T-cell (primary cell): ENCODE results near the gene RPAP2. TPM values are rescaled to one million over a fixed set of nuclear protein-coding genes. Genes with fewer than 3 reads are reported as not detected.

Experiments used
- ATAC-seq, 4 experiments: fragments of 200-7000 bp in 3 of 4; fragments of 150-1000 bp in 1 of 4; cut with Tn5 transposase; replicated peaks in 1 of 4; 1 replicate in 3 of 4; 2 replicates in 1 of 4; pipeline ENCODE4 v1.10.0; 2021; ENCODE audit warnings: moderate library complexity in 3 of 4, mild to moderate bottlenecking in 2 of 4, moderate number of reproducible peaks in 1 of 4
- CTCF ChIA-PET, 2 donors: fragments of 300-600 bp; sonication (Branson Sonifier 250); formaldehyde crosslinking; loops; one replicate each; lab custom pipeline; 2022; ENCODE audit warnings: antibody characterized with exemption in 2 of 2; lab: Charles Lee
- POLR2A ChIA-PET, 2 donors: fragments of 300-600 bp; sonication (Branson Sonifier 250); formaldehyde crosslinking; loops; one replicate each; lab custom pipeline; 2022; ENCODE audit warnings: antibody characterized with exemption in 2 of 2; lab: Charles Lee
- DNase-seq, 35 experiments: peaks; one replicate each; pipeline versions ENCODE4 v3.0.0 to v3.0.0-alpha.2; 2013 to 2023
- H3K27ac ChIP-seq: one replicate; pipeline ENCODE4 v1.5.1; 2013; ENCODE audit warnings: low read length
- H3K27me3 ChIP-seq, 2 experiments: replicated peaks in 1 of 2; 1 replicate in 1 of 2; 2 replicates in 1 of 2; pipeline versions ENCODE4 v1.6.1 to v1.7.0; 2013; ENCODE audit warnings: low read length in 1 of 2, mixed read lengths in 1 of 2; ENCODE audit not compliant: control insufficient read depth in 2 of 2, insufficient read depth in 2 of 2; ENCODE audit errors: extremely low read depth in 1 of 2
- H3K36me3 ChIP-seq, 2 donors: 1 replicate in 1 of 2; 2 replicates in 1 of 2; pipeline versions ENCODE4 v1.6.1 to v1.7.0; 2013; ENCODE audit warnings: low read length in 1 of 2; ENCODE audit not compliant: control insufficient read depth in 2 of 2, insufficient read depth in 1 of 2; ENCODE audit errors: extremely low read depth in 1 of 2
- H3K4me1 ChIP-seq, 2 experiments: 1 replicate in 1 of 2; 2 replicates in 1 of 2; pipeline versions ENCODE4 v1.6.1 to v1.7.0; 2013; ENCODE audit warnings: low read length in 2 of 2, mixed read lengths in 1 of 2; ENCODE audit not compliant: insufficient read depth in 2 of 2, control insufficient read depth in 1 of 2; ENCODE audit errors: extremely low read depth in 1 of 2
- H3K4me3 ChIP-seq, 2 donors: 1 replicate in 1 of 2; 2 replicates in 1 of 2; pipeline versions ENCODE4 v1.5.1 to v1.7.0; 2013; ENCODE audit warnings: mild to moderate bottlenecking in 2 of 2, low read length in 1 of 2, moderate library complexity in 1 of 2; ENCODE audit not compliant: control insufficient read depth in 1 of 2; ENCODE audit errors: extremely low read depth in 1 of 2
- H3K9me3 ChIP-seq: 2 replicates; pipeline ENCODE4 v1.7.0; 2013
- H3K27ac Mint-ChIP-seq, 2 donors: one replicate each; pipeline ENCODE4 v1.8.0; 2020 to 2021; ENCODE audit warnings: mild to moderate bottlenecking in 2 of 2, mixed read lengths in 2 of 2
- H3K27me3 Mint-ChIP-seq, 2 donors: one replicate each; pipeline ENCODE4 v1.8.0; 2021 to 2022; ENCODE audit warnings: mixed read lengths in 2 of 2
- H3K36me3 Mint-ChIP-seq: one replicate; pipeline ENCODE4 v1.8.0; 2021; ENCODE audit warnings: mixed read lengths
- H3K4me1 Mint-ChIP-seq, 3 donors: one replicate each; pipeline ENCODE4 v1.8.0; 2020 to 2022; ENCODE audit warnings: mixed read lengths in 3 of 3, mild to moderate bottlenecking in 1 of 3
- H3K4me3 Mint-ChIP-seq, 3 donors: one replicate each; pipeline ENCODE4 v1.8.0; 2020 to 2022; ENCODE audit warnings: mild to moderate bottlenecking in 3 of 3, mixed read lengths in 3 of 3, moderate library complexity in 3 of 3
- H3K9me3 Mint-ChIP-seq, 3 donors: one replicate each; pipeline ENCODE4 v1.8.0; 2020 to 2022; ENCODE audit warnings: mixed read lengths in 3 of 3
- WGBS: methylation state at CpG from one replicate; pipeline ENCODE4 v1.1.5; 2013; ENCODE audit warnings: missing lambda C conversion rate; ENCODE audit not compliant: insufficient coverage; 5-methylcytosine and 5-hydroxymethylcytosine counted together
- total RNA-seq, 35 experiments: library from RNA in 6 of 35; stranded (reverse) in 6 of 35; fragments of 120-200 nt in 1 of 35; gene quantifications; one replicate each; pipeline versions ENCODE4 v1.2.1 to v1.2.4 and lab custom pipeline; 2013 to 2026

RPAP2 gene
- total RNA-seq, 5 donors from 2014 or later (not counting 1 experiment from before 2014, with no cell fraction given): 24.7 to 31.7 (median 29.9) TPM

- no peaks in the 10 kb centered on the region for H3K27me3 ChIP-seq
- H3K36me3 Mint-ChIP-seq: peaks cover 4% of the 10 kb centered on the region
- H3K27ac ChIP-seq: no peak overlapping the region
- no peak overlapping the region for H3K27ac Mint-ChIP-seq
- no peaks in the 10 kb centered on the region for H3K9me3 ChIP-seq
- DNase-seq: no peak
- H3K27me3 Mint-ChIP-seq: no peaks in the 10 kb centered on the region
- ChIA-PET POLR2A (no interaction called here), CTCF (interaction anchor here (0.6 to 0.7 kb wide), 2 partner anchors 28 to 39 kb away, joined by 3 to 5 read pairs; no protein-coding TSS in a partner anchor)
- H3K36me3 ChIP-seq: no peaks in the 10 kb centered on the region
- H3K4me1 Mint-ChIP-seq: peaks cover 8 to 11% (median 9%) of the 10 kb centered on the region in 3 donors
- H3K9me3 Mint-ChIP-seq: peaks cover 5 to 8% (median 6%) of the 10 kb centered on the region in 3 donors
- no peak overlapping the region for H3K4me3 ChIP-seq
- H3K4me3 Mint-ChIP-seq: no peak overlapping the region
- peaks cover 4 to 9% of the 10 kb centered on the region in 2 experiments for H3K4me1 ChIP-seq
- ATAC-seq: no peak
- no CpG with 5 or more reads among the region's 1 CpG for WGBS
Measured at GRCh38 chr1:92404661-92405060, 105.8 kb downstream of the RPAP2 start.

- Mint-ChIP-seq H3K4me3 (peak overlapping the region in 1 of 3 donors; percentile 25), H3K27ac (peak overlapping the region in 1 of 2 donors; percentile 48), H3K4me1 (peaks cover 35 to 51% (median 39%) of the 10 kb centered on the region in 3 donors), H3K27me3 (no peaks in the 10 kb centered on the region), H3K36me3 (peaks cover 4% of the 10 kb centered on the region), H3K9me3 (peaks cover 3 to 5% (median 4%) of the 10 kb centered on the region in 3 donors)
- no peak overlapping the region for H3K4me3 ChIP-seq
- no peaks in the 10 kb centered on the region for H3K27me3 ChIP-seq
- POLR2A ChIA-PET: no interaction called here
- no peaks in the 10 kb centered on the region for H3K9me3 ChIP-seq
- H3K4me1 ChIP-seq: peaks cover 27 to 30% of the 10 kb centered on the region in 2 experiments
- H3K36me3 ChIP-seq: no peaks in the 10 kb centered on the region
- DNase-seq: no peak
- WGBS: no CpG with 5 or more reads among the region's 1 CpG
- H3K27ac ChIP-seq: no peak overlapping the region
- no peak for ATAC-seq
- CTCF ChIA-PET: interaction anchor here in 1 of 2 donors (0.6 kb wide), 1 partner anchor 304 kb away, joined by 3 read pairs; no protein-coding TSS in a partner anchor
Measured at GRCh38 chr1:92408825-92409224, 110.0 kb downstream of the RPAP2 start.

- no peaks in the 10 kb centered on the region for H3K9me3 Mint-ChIP-seq
- Histone ChIP-seq H3K27ac (peak overlapping the region; percentile 28), H3K9me3 (no peaks in the 10 kb centered on the region), H3K4me3 (peak overlapping the region in 1 of 2 donors; percentile 3), H3K27me3 (no peaks in the 10 kb centered on the region), H3K4me1 (peaks cover 27 to 30% of the 10 kb centered on the region in 2 experiments), H3K36me3 (no peaks in the 10 kb centered on the region)
- no peaks in the 10 kb centered on the region for H3K27me3 Mint-ChIP-seq
- H3K36me3 Mint-ChIP-seq: no peaks in the 10 kb centered on the region
- WGBS: 62% methylated on average over 3 of the region's 4 CpGs
- H3K27ac Mint-ChIP-seq: peak overlapping the region; percentile 68 to 77
- H3K4me1 Mint-ChIP-seq: peaks cover 35 to 55% (median 39%) of the 10 kb centered on the region in 3 donors
- H3K4me3 Mint-ChIP-seq: peak overlapping the region in 1 of 3 donors; percentile 51
- no peak for DNase-seq
- CTCF ChIA-PET: interaction anchor here (0.5 to 1.1 kb wide), 7 partner anchors 9 to 101 kb away, joined by 3 to 6 read pairs (median 3); no protein-coding TSS in a partner anchor
- no peak for ATAC-seq
- POLR2A ChIA-PET: interaction anchor here in 1 of 2 donors (0.6 to 1.0 kb wide), 2 partner anchors 73 to 566 kb away, joined by 3 to 5 read pairs; no protein-coding TSS in a partner anchor
Measured at GRCh38 chr1:92409946-92410549, 111.2 kb downstream of the RPAP2 start.

- CTCF ChIA-PET: interaction anchor here (0.6 to 1.2 kb wide), 5 partner anchors 40 to 100 kb away, joined by 3 to 7 read pairs (median 4); no protein-coding TSS in a partner anchor
- no peaks in the 10 kb centered on the region for H3K9me3 ChIP-seq
- H3K27me3 Mint-ChIP-seq: no peaks in the 10 kb centered on the region
- POLR2A ChIA-PET: interaction anchor here in 1 of 2 donors (1.0 kb wide), 2 partner anchors 55 to 72 kb away, joined by 3 to 4 read pairs; no protein-coding TSS in a partner anchor
- peak overlapping the region in 2 of 3 donors; percentile 21 to 51 for H3K4me3 Mint-ChIP-seq
- peak overlapping the region in 1 of 2 donors; percentile 39 for H3K4me3 ChIP-seq
- DNase-seq (peak in 34 of 35 experiments; percentile 10 to 55 (median 28)), ATAC-seq (peak; percentile 83 to 95 (median 89))
- WGBS: 3% methylated on average over 3 of the region's 3 CpGs
- H3K4me1 ChIP-seq: peaks cover 27 to 30% of the 10 kb centered on the region in 2 experiments
- H3K36me3 Mint-ChIP-seq: no peaks in the 10 kb centered on the region
- peak overlapping the region; percentile 28 for H3K27ac ChIP-seq
- H3K27ac Mint-ChIP-seq: peak overlapping the region; percentile 68 to 77
- H3K36me3 ChIP-seq: no peaks in the 10 kb centered on the region
- H3K27me3 ChIP-seq: no peaks in the 10 kb centered on the region
- H3K9me3 Mint-ChIP-seq: no peaks in the 10 kb centered on the region
- H3K4me1 Mint-ChIP-seq: peaks cover 35 to 55% (median 39%) of the 10 kb centered on the region in 3 donors
Measured at GRCh38 chr1:92410706-92411105, 111.8 kb downstream of the RPAP2 start.

- no peak for DNase-seq
- ATAC-seq: peak in 2 of 4 experiments; percentile 35 to 59
- WGBS: no CpG with 5 or more reads among the region's 1 CpG
- H3K9me3 ChIP-seq: no peaks in the 10 kb centered on the region
- H3K4me3 Mint-ChIP-seq: peak overlapping the region in 1 of 3 donors; percentile 46
- CTCF ChIA-PET: interaction anchor here in 1 of 2 donors (1.2 kb wide), 1 partner anchor 101 kb away, joined by 4 read pairs; no protein-coding TSS in a partner anchor
- H3K4me1 ChIP-seq: peaks cover 27 to 30% of the 10 kb centered on the region in 2 experiments
- peak overlapping the region in 1 of 2 donors; percentile 77 for H3K27ac Mint-ChIP-seq
- no peaks in the 10 kb centered on the region for H3K9me3 Mint-ChIP-seq
- no peaks in the 10 kb centered on the region for H3K36me3 Mint-ChIP-seq
- no peaks in the 10 kb centered on the region for H3K27me3 ChIP-seq
- H3K27ac ChIP-seq: no peak overlapping the region
- POLR2A ChIA-PET: interaction anchor here in 1 of 2 donors (1.0 kb wide), 1 partner anchor 54 kb away, joined by 4 read pairs; no protein-coding TSS in a partner anchor
- H3K27me3 Mint-ChIP-seq: no peaks in the 10 kb centered on the region
- H3K4me1 Mint-ChIP-seq: peaks cover 35 to 55% (median 39%) of the 10 kb centered on the region in 3 donors
- no peak overlapping the region for H3K4me3 ChIP-seq
- no peaks in the 10 kb centered on the region for H3K36me3 ChIP-seq
Measured at GRCh38 chr1:92411511-92411910, 112.7 kb downstream of the RPAP2 start.

GRCh38 chr1:92419642-92420041 is 120.8 kb downstream of the RPAP2 start:
- POLR2A ChIA-PET: no interaction called here
- no peak for DNase-seq
- no peaks in the 10 kb centered on the region for H3K4me1 Mint-ChIP-seq

More at GRCh38 chr1:92419642-92420041, 120.8 kb downstream of the RPAP2 start:
- Mint-ChIP-seq H3K4me3 (no peak overlapping the region), H3K36me3 (no peaks in the 10 kb centered on the region), H3K27me3 (no peaks in the 10 kb centered on the region), H3K27ac (no peak overlapping the region), H3K9me3 (no peaks in the 10 kb centered on the region)
- CTCF ChIA-PET: no interaction called here
- no peaks in the 10 kb centered on the region for H3K4me1 ChIP-seq
- H3K9me3 ChIP-seq: no peaks in the 10 kb centered on the region
- no peak overlapping the region for H3K27ac ChIP-seq
- H3K27me3 ChIP-seq: no peaks in the 10 kb centered on the region
- H3K36me3 ChIP-seq: no peaks in the 10 kb centered on the region
- no peak overlapping the region for H3K4me3 ChIP-seq
- WGBS: 88% methylated on average over 2 of the region's 4 CpGs
- no peak for ATAC-seq
